D341Med (cell line): ENCODE data around the gene PCNT.

Source experiments
- DNase-seq: peaks from one replicate; pipeline ENCODE4 v3.0.0; 2012; ENCODE audit warnings: low spot score

The PCNT gene

GRCh38 chr21:46483300-46484295 lies 159.6 kb downstream of the PCNT start:
- DNase-seq, result no peak

- no peak for DNase-seq
Observed at GRCh38 chr21:46486481-46487126, 162.6 kb downstream of the PCNT start.

GRCh38 chr21:46489162-46489663 lies 165.3 kb downstream of the PCNT start:
- no peak for DNase-seq

GRCh38 chr21:46489800-46490199 lies 165.8 kb downstream of the PCNT start:
- DNase-seq, result no peak

DNA sequence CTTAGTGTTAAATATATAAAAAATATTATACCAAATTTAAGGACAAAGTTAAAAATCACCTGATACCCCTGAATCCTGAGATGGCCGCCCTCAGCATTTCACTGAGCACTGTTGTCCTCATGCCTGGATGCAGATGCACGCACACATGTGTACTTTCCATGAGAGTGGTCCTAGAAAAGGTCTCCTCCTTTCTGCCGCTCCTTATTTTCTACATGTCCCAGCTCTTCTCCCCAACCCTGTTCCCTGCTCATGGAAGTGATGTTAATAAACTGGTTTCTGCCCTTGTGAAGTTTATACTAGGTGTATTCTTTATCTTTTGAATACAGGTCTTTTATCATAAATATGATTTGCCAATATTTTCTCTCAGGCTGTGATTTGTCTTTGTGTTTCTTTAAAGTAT lies 167.6 kb downstream of the PCNT start:
- no peak for DNase-seq

DNA sequence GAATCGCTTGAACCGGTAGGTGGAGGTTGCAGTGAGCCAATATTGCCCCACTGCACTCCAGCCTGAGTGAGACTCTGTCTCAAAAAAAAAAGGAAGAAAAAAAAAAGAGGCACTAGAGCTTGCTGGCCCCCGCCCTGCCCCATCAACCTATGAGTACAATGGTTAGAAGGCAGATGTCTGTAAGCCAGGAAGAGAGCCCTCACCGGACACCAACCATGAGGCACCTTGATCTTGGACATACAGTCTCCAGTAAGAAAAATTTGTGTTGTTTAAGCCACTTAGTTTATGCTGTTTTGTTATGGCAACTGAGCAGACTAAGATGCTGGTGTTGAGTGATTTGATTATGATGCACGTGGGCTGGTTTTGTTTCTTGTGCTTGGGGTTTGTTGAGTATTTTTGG lies 168.9 kb downstream of the PCNT start:
- DNase-seq, result no peak

GRCh38 chr21:46493828-46494227 lies 169.9 kb downstream of the PCNT start:
- no peak for DNase-seq
